Liver (tissue), 9 donors: ENCODE measurements around the gene ARHGEF16. TPM values are rescaled to one million over a fixed set of nuclear protein-coding genes. Genes with fewer than 3 reads are reported as not detected.

ENCODE experiments used
- DNase-seq: peaks from one replicate; pipeline ENCODE4 v3.0.0-alpha.2; 2017; ENCODE audit warnings: low spot score
- H3K27ac ChIP-seq, 2 donors: one replicate each; pipeline ENCODE4 v1.7.0; 2013; ENCODE audit warnings: inconsistent platforms in 2 of 2, low read length in 2 of 2, control low read depth in 1 of 2, low read depth in 1 of 2, mild to moderate bottlenecking in 1 of 2
- H3K27me3 ChIP-seq, 4 donors: one replicate each; pipeline versions ENCODE4 v1.6.1 to v1.7.0; 2013; ENCODE audit warnings: low read length in 3 of 4, inconsistent platforms in 1 of 4, mild to moderate bottlenecking in 1 of 4, moderate library complexity in 1 of 4; ENCODE audit not compliant: control insufficient read depth in 4 of 4, insufficient read depth in 4 of 4
- H3K36me3 ChIP-seq, 4 donors: one replicate each; pipeline versions ENCODE4 v1.6.1 to v1.7.0; 2013; ENCODE audit warnings: low read length in 3 of 4, mild to moderate bottlenecking in 3 of 4, low read depth in 1 of 4, moderate library complexity in 1 of 4; ENCODE audit not compliant: control insufficient read depth in 4 of 4, insufficient read depth in 3 of 4
- H3K4me1 ChIP-seq, 4 donors: one replicate each; pipeline versions ENCODE4 v1.6.1 to v1.7.0; 2013; ENCODE audit warnings: low read length in 3 of 4, mild to moderate bottlenecking in 3 of 4, moderate library complexity in 1 of 4; ENCODE audit not compliant: control insufficient read depth in 4 of 4, insufficient read depth in 4 of 4
- H3K4me3 ChIP-seq, 3 donors: one replicate each; pipeline versions ENCODE4 v1.6.1 to v1.7.0; 2013; ENCODE audit warnings: low read length in 3 of 3, control low read depth in 1 of 3, low read depth in 1 of 3, mild to moderate bottlenecking in 1 of 3
- H3K9ac ChIP-seq, 2 donors: one replicate each; pipeline ENCODE4 v1.7.0; 2013; ENCODE audit warnings: low read length in 2 of 2, mild to moderate bottlenecking in 2 of 2, moderate library complexity in 2 of 2, control low read depth in 1 of 2, low read depth in 1 of 2
- H3K9me3 ChIP-seq, 4 donors: one replicate each; pipeline versions ENCODE4 v1.6.1 to v1.7.0; 2013; ENCODE audit warnings: low read length in 3 of 4; ENCODE audit not compliant: control insufficient read depth in 4 of 4
- ATF3 ChIP-seq: IDR thresholded peaks from 2 replicates; pipeline ENCODE4 v1.6.1; 2016; ENCODE audit warnings: antibody characterized with exemption
- CTCF ChIP-seq: fragments of 150-350 bp; IDR thresholded peaks from 2 replicates; pipeline ENCODE4 v1.5.1; 2017; ENCODE audit warnings: improper control_type of control experiment, low read depth, low read length; ENCODE audit not compliant: missing input control
- FOXA1 ChIP-seq: IDR thresholded peaks from 2 replicates; pipeline ENCODE4 v1.6.1; 2016; ENCODE audit warnings: antibody characterized with exemption
- GABPA ChIP-seq, 2 donors: IDR thresholded peaks in 1 of 2; conservative IDR thresholded peaks in 1 of 2; 2 replicates each; pipeline ENCODE4 v1.6.1; 2016; ENCODE audit warnings: antibody characterized with exemption in 2 of 2, mild to moderate bottlenecking in 1 of 2, moderate library complexity in 1 of 2
- HNF4A ChIP-seq, 2 donors: conservative IDR thresholded peaks; 2 replicates each; pipeline ENCODE4 v1.6.1; 2016; ENCODE audit warnings: antibody characterized with exemption in 2 of 2, mild to moderate bottlenecking in 2 of 2
- HNF4G ChIP-seq: IDR thresholded peaks from 2 replicates; pipeline ENCODE4 v1.6.1; 2016; ENCODE audit warnings: antibody characterized with exemption
- NR2F2 ChIP-seq: IDR thresholded peaks from 2 replicates; pipeline ENCODE4 v1.6.1; 2016; ENCODE audit warnings: antibody characterized with exemption
- RAD21 ChIP-seq, 2 donors: IDR thresholded peaks; 2 replicates each; pipeline ENCODE4 v1.6.1; 2016; ENCODE audit warnings: antibody characterized with exemption in 2 of 2, mild to moderate bottlenecking in 2 of 2
- REST ChIP-seq: IDR thresholded peaks from 2 replicates; pipeline ENCODE4 v1.6.1; 2016; ENCODE audit warnings: antibody characterized with exemption, mild to moderate bottlenecking
- RXRA ChIP-seq, 2 donors: IDR thresholded peaks; 2 replicates each; pipeline ENCODE4 v1.6.1; 2017 to 2018; ENCODE audit warnings: antibody characterized with exemption in 2 of 2, mild to moderate bottlenecking in 1 of 2
- SP1 ChIP-seq: IDR thresholded peaks from 2 replicates; pipeline ENCODE4 v1.6.1; 2018; ENCODE audit warnings: antibody characterized with exemption, mild to moderate bottlenecking
- TAF1 ChIP-seq: conservative IDR thresholded peaks from 2 replicates; pipeline ENCODE4 v1.6.1; 2016; ENCODE audit warnings: antibody characterized with exemption, mild to moderate bottlenecking
- YY1 ChIP-seq: IDR thresholded peaks from 2 replicates; pipeline ENCODE4 v1.6.1; 2016; ENCODE audit warnings: antibody characterized with exemption, mild to moderate bottlenecking
- ZBTB33 ChIP-seq: IDR thresholded peaks from 2 replicates; pipeline ENCODE4 v1.6.1; 2016; ENCODE audit warnings: antibody characterized with exemption
- WGBS: extraction: QIAGEN DNeasy Blood & Tissue Kit; methylation state at CpG from one replicate; pipeline ENCODE4 v1.1.7; 2013; 5-methylcytosine and 5-hydroxymethylcytosine counted together
- polyA plus RNA-seq, 2 donors: library from polyadenylated mRNA; stranded (reverse) in 1 of 2; unstranded in 1 of 2; fragments of 200-250 nt in 1 of 2; fragments of >200 nt in 1 of 2; fragmentation: Nextera tagmentation in 1 of 2; extraction: Ambion mirVana in 1 of 2; gene quantifications; one replicate each; pipeline versions ENCODE4 v1.2.1 to v1.2.3, GENCODE V29; 2013 to 2015
- total RNA-seq, 2 donors: library from RNA; depleted of rRNA; stranded (reverse); fragments of >200 nt; gene quantifications; one replicate each; pipeline ENCODE4 v1.2.3, GENCODE V29; 2014
- donor health status: healthy.
- donor health status: healthy.
- donor health status: healthy.
- donor health status: healthy.
- donor health status: healthy.

Gene ARHGEF16
- total and polyA plus RNA-seq, 4 donors = 0.65 to 5.6 (median 2.8) TPM

GRCh38 chr1:3491291-3492246, 37.1 kb downstream of the ARHGEF16 start:
- DNase-seq = peak; percentile 86
- 39% methylated on average over 41 of the region's 41 CpGs for WGBS
- TF ChIP-seq YY1 (no peak), HNF4A (conservative IDR thresholded peaks at IDR 0.05) (no peak), CTCF (peak; percentile 98), REST (no peak), ATF3 (no peak), RXRA (IDR thresholded peaks at IDR 0.05) (no peak), FOXA1 (no peak), RAD21 (IDR thresholded peaks at IDR 0.05) (peak; percentile 80 to 87), NR2F2 (no peak), HNF4G (no peak), GABPA (IDR thresholded peaks at IDR 0.05 in 1 of 2, conservative IDR thresholded peaks at IDR 0.05 in 1 of 2) (no peak)
- Histone ChIP-seq H3K9me3 (no peaks in the 10 kb centered on the region), H3K9ac (no peak overlapping the region), H3K4me3 (no peak overlapping the region), H3K4me1 (no peaks in the 10 kb centered on the region), H3K36me3 (no peaks in the 10 kb centered on the region), H3K27ac (no peak overlapping the region), H3K27me3 (no peaks in the 10 kb centered on the region)

- DNase-seq = no peak
- H3K4me3 ChIP-seq = no peak overlapping the region
- WGBS = 89% methylated on average over 17 of the region's 17 CpGs
- no peaks in the 10 kb centered on the region for H3K9me3 ChIP-seq
- no peaks in the 10 kb centered on the region for H3K4me1 ChIP-seq
- TF ChIP-seq ZBTB33 = no peak
- no peak for TF ChIP-seq REST
- TF ChIP-seq GABPA (IDR thresholded peaks at IDR 0.05 in 1 of 2, conservative IDR thresholded peaks at IDR 0.05 in 1 of 2) = no peak
- no peak for TF ChIP-seq FOXA1
- no peak for TF ChIP-seq NR2F2
- no peak for TF ChIP-seq TAF1
- TF ChIP-seq SP1 = no peak
- H3K27ac ChIP-seq = no peak overlapping the region
- no peaks in the 10 kb centered on the region for H3K36me3 ChIP-seq
- no peaks in the 10 kb centered on the region for H3K27me3 ChIP-seq
- H3K9ac ChIP-seq = no peak overlapping the region
Observed at GRCh38 chr1:3492545-3493246, 38.2 kb downstream of the ARHGEF16 start.
